Activated naive CD4-positive, alpha-beta T cell (primary cell): ENCODE data around the gene MBNL2.

ENCODE experiments used
- DNase-seq, 4 experiments: peaks; one replicate each; lab custom pipeline; 2025; lab: John Stamatoyannopoulos, UW

Gene MBNL2

GRCh38 chr13:97301382-97302095 is 79.4 kb downstream of the MBNL2 start:
- no peak for DNase-seq

- DNase-seq = no peak
Measured at GRCh38 chr13:97302611-97303010, 80.5 kb downstream of the MBNL2 start.

GRCh38 chr13:97306106-97306505 is 84.0 kb downstream of the MBNL2 start:
- no peak for DNase-seq

GRCh38 chr13:97306645-97307044 is 84.5 kb downstream of the MBNL2 start:
- DNase-seq = no peak

- DNase-seq = no peak
Measured at GRCh38 chr13:97307118-97307881, 85.2 kb downstream of the MBNL2 start.

- no peak for DNase-seq
Measured at GRCh38 chr13:97307882-97308624, 85.9 kb downstream of the MBNL2 start.

GRCh38 chr13:97308735-97309429 is 86.7 kb downstream of the MBNL2 start:
- DNase-seq = no peak

GRCh38 chr13:97310809-97311436 is 88.8 kb downstream of the MBNL2 start:
- no peak for DNase-seq

- no peak for DNase-seq
Measured at GRCh38 chr13:97311956-97312355, 89.8 kb downstream of the MBNL2 start.

- DNase-seq = no peak
Measured at GRCh38 chr13:97313551-97314260, 91.6 kb downstream of the MBNL2 start.

GRCh38 chr13:97316390-97316789 is 94.3 kb downstream of the MBNL2 start:
- no peak for DNase-seq

- DNase-seq = no peak
Measured at GRCh38 chr13:97317933-97318332, 95.8 kb downstream of the MBNL2 start.

- DNase-seq = no peak
Measured at GRCh38 chr13:97318532-97318931, 96.4 kb downstream of the MBNL2 start.

- no peak for DNase-seq
Measured at GRCh38 chr13:97319113-97319720, 97.1 kb downstream of the MBNL2 start.

- DNase-seq = no peak
Measured at GRCh38 chr13:97321101-97321500, 99.0 kb downstream of the MBNL2 start.

GRCh38 chr13:97321616-97322321 is 99.6 kb downstream of the MBNL2 start:
- DNase-seq = no peak

GRCh38 chr13:97322740-97323342 is 100.7 kb downstream of the MBNL2 start:
- no peak for DNase-seq

GRCh38 chr13:97324115-97324514 is 102.0 kb downstream of the MBNL2 start:
- DNase-seq = no peak

GRCh38 chr13:97325738-97326137 is 103.6 kb downstream of the MBNL2 start:
- DNase-seq = no peak

- DNase-seq = no peak
Measured at GRCh38 chr13:97327086-97327485, 105.0 kb downstream of the MBNL2 start.
